HCT116 (cell line): ENCODE results near the gene AUTS2. TPM values are rescaled to one million over a fixed set of nuclear protein-coding genes. Genes with fewer than 3 reads are reported as not detected.

Experiments
- ATAC-seq: fragments of 200-7000 bp; cut with Tn5 transposase; 2 replicates; pipeline ENCODE4 v1.9.1; 2020; ENCODE audit warnings: mild to moderate bottlenecking, moderate library complexity
- BruUV-seq: library from RNA; stranded (reverse); fragments of 400-500 nt; replicated peaks from 2 replicates; lab custom pipeline; 2021; lab: Mats Ljungman, UMichigan
- CTCF ChIA-PET: fragments of 300-600 bp; sonication (Branson Sonifier 250); formaldehyde crosslinking; loops from one replicate; lab custom pipeline; 2021; ENCODE audit warnings: antibody characterized with exemption; lab: Charles Lee
- POLR2A ChIA-PET: fragments of 300-600, 350-600 bp; sonication (Branson Sonifier 250); formaldehyde crosslinking; loops from one replicate; lab custom pipeline; 2021; ENCODE audit warnings: antibody characterized with exemption; lab: Charles Lee
- RAD21 ChIA-PET, 2 experiments: fragments of 300-600 bp; sonication (Branson Sonifier 250); formaldehyde crosslinking; loops; one replicate each; lab custom pipeline; 2023; ENCODE audit warnings: low total read pairs in 2 of 2; ENCODE audit not compliant: uncharacterized antibody in 2 of 2, unreplicated experiment in 2 of 2, low non-redundant PET in 1 of 2; lab: Charles Lee
- DNase-seq: peaks from one replicate; pipeline ENCODE4 v3.0.0-alpha.2; 2010; ENCODE audit warnings: low read depth, low spot score
- H2AFZ ChIP-seq: fragments of 200-600 bp; shearing (Covaris generic), sonication (generic); 2 replicates; pipeline ENCODE4 v1.6.1; 2017; ENCODE audit warnings: low read depth, mixed run types, mixed read lengths, antibody characterized with exemption, low read length; ENCODE audit not compliant: poor library complexity, severe bottlenecking
- H3K27ac ChIP-seq: 2 replicates; pipeline ENCODE4 v1.5.1; 2012; ENCODE audit warnings: low read depth, low read length
- H3K27me3 ChIP-seq: fragments of 200-600 bp; sonication (generic); 2 replicates; pipeline ENCODE4 v1.6.1; 2016; ENCODE audit warnings: mixed run types, low read length, mixed read lengths; ENCODE audit not compliant: insufficient read depth
- H3K36me3 ChIP-seq, 2 experiments: fragments of 200-500 bp in 1 of 2; fragments of 200-600 bp in 1 of 2; sonication (Bioruptor generic) in 1 of 2; sonication (generic) in 1 of 2; 2 replicates each; pipeline versions ENCODE4 v1.5.1 to v1.6.1; 2014 to 2016; ENCODE audit warnings: low read length in 2 of 2, inconsistent platforms in 1 of 2, mixed read lengths in 1 of 2, mixed run types in 1 of 2; ENCODE audit not compliant: insufficient read depth in 2 of 2, control insufficient read depth in 1 of 2
- H3K4me1 ChIP-seq, 2 experiments: fragments of 200-600 bp in 1 of 2; sonication (generic) in 1 of 2; 2 replicates each; pipeline versions ENCODE4 v1.5.1 to v1.6.1; 2012 to 2017; ENCODE audit warnings: low read length in 2 of 2, inconsistent platforms in 1 of 2, mild to moderate bottlenecking in 1 of 2, mixed read lengths in 1 of 2, mixed run types in 1 of 2, moderate library complexity in 1 of 2; ENCODE audit not compliant: insufficient read depth in 2 of 2, control insufficient read depth in 1 of 2
- H3K4me2 ChIP-seq: fragments of 200-600 bp; sonication (generic); 2 replicates; pipeline ENCODE4 v1.6.1; 2017; ENCODE audit warnings: mixed run types, low read length, mixed read lengths
- H3K4me3 ChIP-seq, 2 experiments: fragments of 200-600 bp in 1 of 2; sonication (generic) in 1 of 2; replicated peaks in 1 of 2; 2 replicates each; pipeline ENCODE4 v1.5.1; 2011 to 2016; ENCODE audit warnings: low read length in 2 of 2, control low read depth in 1 of 2, low read depth in 1 of 2, mild to moderate bottlenecking in 1 of 2, mixed read lengths in 1 of 2, mixed run types in 1 of 2
- H3K79me2 ChIP-seq: fragments of 200-600 bp; sonication (generic); 2 replicates; pipeline ENCODE4 v1.6.1; 2017; ENCODE audit warnings: mild to moderate bottlenecking, mixed run types, low read length, moderate library complexity, mixed read lengths; ENCODE audit not compliant: insufficient read depth
- H3K9ac ChIP-seq: fragments of 200-600 bp; sonication (generic); 2 replicates; pipeline ENCODE4 v1.6.1; 2016; ENCODE audit warnings: low read length, mixed read lengths
- H3K9me2 ChIP-seq: fragments of 200-600 bp; sonication (generic), shearing (Covaris generic); 2 replicates; pipeline ENCODE4 v1.6.1; 2017; ENCODE audit warnings: mixed run types, mild to moderate bottlenecking, moderate library complexity; ENCODE audit not compliant: insufficient read depth
- H3K9me3 ChIP-seq, 2 experiments: fragments of 200-500 bp in 1 of 2; fragments of 200-600 bp in 1 of 2; sonication (Bioruptor generic) in 1 of 2; sonication (generic) in 1 of 2; 2 replicates each; pipeline ENCODE4 v1.6.1; 2014 to 2017; ENCODE audit warnings: low read length in 2 of 2, mixed read lengths in 2 of 2, inconsistent platforms in 1 of 2, low read depth in 1 of 2, mild to moderate bottlenecking in 1 of 2, mixed run types in 1 of 2, moderate library complexity in 1 of 2; ENCODE audit not compliant: control insufficient read depth in 1 of 2, insufficient read depth in 1 of 2
- H4K20me1 ChIP-seq: fragments of 200-600 bp; sonication (generic), shearing (Covaris generic); 2 replicates; pipeline ENCODE4 v1.6.1; 2017; ENCODE audit warnings: mixed run types, mild to moderate bottlenecking, moderate library complexity; ENCODE audit not compliant: insufficient read depth
- CEBPB ChIP-seq: IDR thresholded peaks from 2 replicates; pipeline ENCODE4 v1.6.1; 2012; ENCODE audit warnings: low read depth
- EZH2 ChIP-seq: fragments of 200-600 bp; sonication (generic); IDR thresholded peaks from 2 replicates; pipeline ENCODE4 v1.6.1; 2017; ENCODE audit warnings: antibody characterized with exemption, mixed run types
- EZH2phosphoT487 ChIP-seq: fragments of 200-600 bp; IDR thresholded peaks from 2 replicates; pipeline ENCODE4 v1.6.1; 2018; ENCODE audit warnings: antibody characterized with exemption, borderline replicate concordance
- JUND ChIP-seq: IDR thresholded peaks from 2 replicates; pipeline ENCODE4 v1.6.1; 2012
- MAX ChIP-seq: IDR thresholded peaks from 2 replicates; pipeline ENCODE4 v1.6.1; 2012
- POLR2A ChIP-seq: IDR thresholded peaks from 2 replicates; pipeline ENCODE4 v1.7.0; 2011; ENCODE audit warnings: borderline replicate concordance; ENCODE audit not compliant: insufficient read depth, insufficient read length; ENCODE audit errors: extremely low read depth
- RAD21 ChIP-seq: IDR thresholded peaks from 2 replicates; pipeline ENCODE4 v1.6.1; 2012; ENCODE audit warnings: low read depth, mild to moderate bottlenecking
- SIN3A ChIP-seq: IDR thresholded peaks from 2 replicates; pipeline ENCODE4 v1.6.1; 2012; ENCODE audit warnings: low read depth
- SP1 ChIP-seq: IDR thresholded peaks from 2 replicates; pipeline ENCODE4 v1.6.1; 2012; ENCODE audit warnings: low read depth
- ZBTB33 ChIP-seq: IDR thresholded peaks from 2 replicates; pipeline ENCODE4 v1.6.1; 2011; ENCODE audit warnings: mild to moderate bottlenecking, low read length, moderate library complexity; ENCODE audit not compliant: insufficient replicate concordance; ENCODE audit errors: extremely low read depth
- ZFX ChIP-seq: fragments of 450-650 bp; IDR thresholded peaks from 2 replicates; pipeline ENCODE4 v1.6.1; 2017
- ZNF274 ChIP-seq: fragments of 200-500 bp; sonication (Bioruptor generic); IDR thresholded peaks from 2 replicates; pipeline ENCODE4 v1.6.1; 2014; ENCODE audit warnings: mild to moderate bottlenecking, low read depth, low read length, inconsistent platforms
- intact Hi-C: fragments of 100-400 bp; cut with micrococcal nuclease; formaldehyde crosslinking; loops from 2 replicates; pipeline ENCODE4 v1.10.0; 2022
- total RNA-seq: library from RNA; stranded (reverse); gene quantifications from one replicate; pipeline ENCODE4 v1.2.1, GENCODE V29; 2021; ENCODE audit not compliant: unreplicated experiment

Gene AUTS2
- total RNA-seq, 1 experiment from 2014 or later = 0.93 TPM

- no peak for TF ChIP-seq MAX
- TF ChIP-seq CEBPB = no peak
These were observed 468.6 kb downstream of the AUTS2 start (continued) for GRCh38 chr7:70066844-70067243.

DNA sequence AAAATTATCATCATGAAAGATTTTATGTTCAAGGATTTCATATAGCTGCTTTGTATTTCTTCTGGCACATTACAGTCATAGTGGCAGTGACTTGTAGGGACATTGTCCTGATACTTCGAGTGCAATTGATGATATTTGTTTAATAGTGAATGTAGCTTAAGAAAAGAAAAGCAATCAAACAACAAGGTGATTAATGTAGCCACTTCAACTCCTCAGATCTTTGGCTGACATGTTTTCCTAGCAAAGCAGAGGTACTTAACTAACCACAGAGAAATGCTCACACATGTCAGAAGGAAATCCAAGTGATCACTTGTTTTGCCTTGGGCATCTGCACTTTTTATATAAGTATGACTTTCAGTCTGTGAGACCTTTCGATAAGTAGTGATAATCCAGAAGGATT lies 470.3 kb downstream of the AUTS2 start:
- H3K4me2 ChIP-seq = no peak overlapping the region
- H3K27me3 ChIP-seq = no peaks in the 10 kb centered on the region
- H3K9me2 ChIP-seq = no peaks in the 10 kb centered on the region
- no peak overlapping the region for H3K4me3 ChIP-seq
- TF ChIP-seq SP1 = no peak
- TF ChIP-seq POLR2A = no peak
- no peak for TF ChIP-seq SIN3A
- TF ChIP-seq ZFX = no peak
- no peak for TF ChIP-seq RAD21
- TF ChIP-seq MAX = no peak
- TF ChIP-seq EZH2phosphoT487 = no peak
- TF ChIP-seq ZNF274 = no peak
- TF ChIP-seq JUND = no peak
- no peak for TF ChIP-seq ZBTB33
- TF ChIP-seq EZH2 = no peak
- TF ChIP-seq, all 23 proteins: peak for 0
- ChIA-PET CTCF (no interaction called here), RAD21 (no interaction called here), POLR2A (no interaction called here)
- no TSS peak for BruUV-seq
- intact Hi-C loops = no loop called here
- H3K9ac ChIP-seq = no peak overlapping the region
- H2AFZ ChIP-seq = no peak overlapping the region
- no peaks in the 10 kb centered on the region for H4K20me1 ChIP-seq
- H3K9me3 ChIP-seq = peaks cover 4 to 18% of the 10 kb centered on the region in 2 experiments; a peak in 2 of 4 replicates
- H3K4me1 ChIP-seq = no peaks in the 10 kb centered on the region
- H3K27ac ChIP-seq = no peak overlapping the region
- no peaks in the 10 kb centered on the region for H3K79me2 ChIP-seq
- DNase-seq (no peak), ATAC-seq (no peak)
- H3K36me3 ChIP-seq = no peaks in the 10 kb centered on the region
